ENCODE measurements around the gene IGBP1. TPM values are rescaled to one million over a fixed set of nuclear protein-coding genes. Genes with fewer than 3 reads are reported as not detected.
A peak's percentile ranks its signal among the peaks of the same experiment; 100 is the strongest.

The IGBP1 gene
- total and polyA plus RNA-seq, 10 of the 15 experiments (the other 5 are each of a cell fraction or from before 2014, with no cell fraction given): 29.7 to 120 (median 58.7) TPM

GRCh38 chrX:70172964-70173363 is 39.7 kb downstream of the IGBP1 start:
- ATAC-seq (no peak), DNase-seq (ENCODE audit: low read depth, low spot score) (no peak), FAIRE-seq (no peak)
- Histone ChIP-seq H3K4me3 (no peak overlapping the region), H3K4me1 (ENCODE audit: control insufficient read depth, insufficient read depth, low read length) (peaks cover 18% of the 10 kb centered on the region), H3K9me3 (replicated peaks; ENCODE audit: control insufficient read depth, insufficient read depth, low read length) (no peaks in the 10 kb centered on the region; the same call in 2 of the 3 replicates), H3K27me3 (replicated peaks in 1 of 2; ENCODE audit: control insufficient read depth in 2 of 2, insufficient read depth in 2 of 2, low read length in 1 of 2) (no peaks in the 10 kb centered on the region), H2AFZ (ENCODE audit: control insufficient read depth, low read depth, low read length) (no peak overlapping the region), H4K20me1 (ENCODE audit: control insufficient read depth, insufficient read depth) (no peaks in the 10 kb centered on the region), H3K27ac (ENCODE audit: control insufficient read depth, insufficient read depth) (no peak overlapping the region), H3K4me2 (ENCODE audit: control insufficient read depth, insufficient read depth) (no peak overlapping the region), H3K9ac (ENCODE audit: control insufficient read depth, insufficient read depth, low read length) (no peak overlapping the region), H3K79me2 (ENCODE audit: control insufficient read depth, insufficient read depth, low read length) (no peaks in the 10 kb centered on the region), H3K36me3 (ENCODE audit: control insufficient read depth in 2 of 2, insufficient read depth in 2 of 2, low read length in 1 of 2) (no peaks in the 10 kb centered on the region)
- intact Hi-C loops (cut with micrococcal nuclease; ENCODE audit: unreplicated experiment): no loop called here
- POLR2A ChIA-PET: interaction anchor here (0.5 kb wide), 1 partner anchor 284 kb away, joined by 3 read pairs; no protein-coding TSS in a partner anchor
- no peak for TF ChIP-seq RAD51 (IDR thresholded peaks at IDR 0.05)
- TF ChIP-seq, protein P1, sequence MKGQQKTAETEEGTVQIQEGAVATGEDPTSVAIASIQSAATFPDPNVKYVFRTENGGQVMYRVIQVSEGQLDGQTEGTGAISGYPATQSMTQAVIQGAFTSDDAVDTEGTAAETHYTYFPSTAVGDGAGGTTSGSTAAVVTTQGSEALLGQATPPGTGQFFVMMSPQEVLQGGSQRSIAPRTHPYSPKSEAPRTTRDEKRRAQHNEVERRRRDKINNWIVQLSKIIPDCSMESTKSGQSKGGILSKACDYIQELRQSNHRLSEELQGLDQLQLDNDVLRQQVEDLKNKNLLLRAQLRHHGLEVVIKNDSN (IDR thresholded peaks at IDR 0.05; ENCODE audit: borderline replicate concordance, extremely low read length, insufficient read depth, low read depth, low read length): no peak
- no peak for TF ChIP-seq NRF1 (conservative IDR thresholded peaks at IDR 0.05; ENCODE audit: low read depth, low read length)
- no peak for TF ChIP-seq RUNX3 (IDR thresholded peaks at IDR 0.05; ENCODE audit: low read length)
- no peak for TF ChIP-seq TCF12 (IDR thresholded peaks at IDR 0.05; ENCODE audit: low read depth, low read length)
- TF ChIP-seq JUNB (IDR thresholded peaks at IDR 0.05): no peak
- no TSS peak for BruUV-seq (replicated peaks)
- SMC1A ChIA-PET (ENCODE audit: uncharacterized antibody, unreplicated experiment): no interaction called here
- 46% methylated on average over 4 of the region's 4 CpGs for WGBS (ENCODE audit: insufficient coverage, insufficient replicate concordance, low lambda C conversion rate, missing lambda C conversion rate)
- in situ Hi-C loops (cut with MboI): no loop called here
- CTCF ChIA-PET: no interaction called here
- RAD21 ChIA-PET (ENCODE audit: unreplicated experiment): no interaction called here

GRCh38 chrX:70174754-70175153 is 41.5 kb downstream of the IGBP1 start:
- no peaks in the 10 kb centered on the region for H3K36me3 ChIP-seq (ENCODE audit: control insufficient read depth in 2 of 2, insufficient read depth in 2 of 2, low read length in 1 of 2)
- peak overlapping the region; percentile 18; the same call in 1 of the 2 replicates for H3K27ac ChIP-seq (ENCODE audit: control insufficient read depth, insufficient read depth)
- no peaks in the 10 kb centered on the region for H4K20me1 ChIP-seq (ENCODE audit: control insufficient read depth, insufficient read depth)
- no peaks in the 10 kb centered on the region for H3K79me2 ChIP-seq (ENCODE audit: control insufficient read depth, insufficient read depth, low read length)
- ATAC-seq: no peak
- RAD21 ChIA-PET (ENCODE audit: unreplicated experiment): interaction anchor here (0.8 kb wide), 1 partner anchor 41 kb away, joined by 4 read pairs; the partner anchor contains the start of gene IGBP1
- intact Hi-C loops (cut with micrococcal nuclease; ENCODE audit: unreplicated experiment) (no loop called here), in situ Hi-C loops (cut with MboI) (no loop called here)
- SMC1A ChIA-PET (ENCODE audit: uncharacterized antibody, unreplicated experiment): no interaction called here
- no peak overlapping the region for H2AFZ ChIP-seq (ENCODE audit: control insufficient read depth, low read depth, low read length)
- no peak overlapping the region for H3K9ac ChIP-seq (ENCODE audit: control insufficient read depth, insufficient read depth, low read length)
- no peaks in the 10 kb centered on the region; the same call in 2 of the 3 replicates for H3K9me3 ChIP-seq (replicated peaks; ENCODE audit: control insufficient read depth, insufficient read depth, low read length)
- 32% methylated on average over 4 of the region's 4 CpGs for WGBS (ENCODE audit: insufficient coverage, insufficient replicate concordance, low lambda C conversion rate, missing lambda C conversion rate)
- POLR2A ChIA-PET: no interaction called here
- no peak for FAIRE-seq
- DNase-seq (ENCODE audit: low read depth, low spot score): no peak
- BruUV-seq (replicated peaks): no TSS peak
- H3K4me3 ChIP-seq: no peak overlapping the region
- peaks cover 18% of the 10 kb centered on the region for H3K4me1 ChIP-seq (ENCODE audit: control insufficient read depth, insufficient read depth, low read length)
- no peak overlapping the region for H3K4me2 ChIP-seq (ENCODE audit: control insufficient read depth, insufficient read depth)
- H3K27me3 ChIP-seq (replicated peaks in 1 of 2; ENCODE audit: control insufficient read depth in 2 of 2, insufficient read depth in 2 of 2, low read length in 1 of 2): no peaks in the 10 kb centered on the region
- CTCF ChIA-PET: interaction anchor here (0.9 to 1.5 kb wide), 3 partner anchors 17 to 42 kb away, joined by 3 to 10 read pairs (median 4); partner anchors contain the start of gene IGBP1
- TF ChIP-seq ZNF24 (IDR thresholded peaks at IDR 0.05) (no peak), NFYA (IDR thresholded peaks at IDR 0.05; ENCODE audit: borderline replicate concordance, low read depth, low read length) (no peak), ZNF274 (IDR thresholded peaks at IDR 0.05; ENCODE audit: insufficient read depth, insufficient read length) (no peak), NFYB (IDR thresholded peaks at IDR 0.05; ENCODE audit: insufficient read depth, low read depth, low read length) (no peak), HDAC6 (IDR thresholded peaks at IDR 0.05; ENCODE audit: unreplicated experiment) (no peak), RB1 (IDR thresholded peaks at IDR 0.05; ENCODE audit: borderline replicate concordance) (no peak), ZBTB11 (CRISPR knock-in tag; IDR thresholded peaks at IDR 0.05) (no peak), CREM (IDR thresholded peaks at IDR 0.05; ENCODE audit: low read depth) (no peak), SREBF2 (IDR thresholded peaks at IDR 0.05; ENCODE audit: low read length) (no peak), ASH2L (IDR thresholded peaks at IDR 0.05; ENCODE audit: borderline replicate concordance, low read depth) (no peak)

Measured in GM12878 (cell line).